Astrocyte (in vitro differentiated cells and primary cell): Measurements from ENCODE around the gene ACTL8. TPM values are rescaled to one million over a fixed set of nuclear protein-coding genes. Genes with fewer than 3 reads are reported as not detected.

Experiments used
- DNase-seq: peaks from one replicate; pipeline ENCODE4 v3.0.0-alpha.2; 2010; ENCODE audit warnings: low read depth
- FAIRE-seq: peaks from 2 replicates; lab custom pipeline; 2011; peaks lifted over from hg19 to GRCh38; lab: Jason Lieb, UNC
- H2AFZ ChIP-seq: 2 replicates; pipeline ENCODE4 v1.6.0; 2012; ENCODE audit warnings: low read depth, low read length, inconsistent platforms
- H3K27ac ChIP-seq: 2 replicates; pipeline ENCODE4 v1.5.1; 2011; ENCODE audit warnings: low read depth, low read length, inconsistent platforms
- H3K27me3 ChIP-seq: 2 replicates; pipeline ENCODE4 v1.6.0; 2011; ENCODE audit warnings: low read length, inconsistent platforms; ENCODE audit not compliant: insufficient read depth
- H3K36me3 ChIP-seq: 2 replicates; pipeline ENCODE4 v1.5.1; 2011; ENCODE audit warnings: low read length, inconsistent platforms; ENCODE audit not compliant: insufficient read depth
- H3K4me1 ChIP-seq: 2 replicates; pipeline ENCODE4 v1.5.1; 2011; ENCODE audit warnings: low read length, inconsistent platforms; ENCODE audit not compliant: insufficient read depth
- H3K4me2 ChIP-seq: 2 replicates; pipeline ENCODE4 v1.6.0; 2012; ENCODE audit warnings: low read length, inconsistent platforms
- H3K4me3 ChIP-seq: 2 replicates; pipeline ENCODE4 v1.5.1; 2011; ENCODE audit warnings: low read depth, mild to moderate bottlenecking, low read length, inconsistent platforms; ENCODE audit not compliant: insufficient read depth
- H3K79me2 ChIP-seq: 2 replicates; pipeline ENCODE4 v1.6.0; 2012; ENCODE audit warnings: mild to moderate bottlenecking, low read length, inconsistent platforms; ENCODE audit not compliant: insufficient read depth
- H3K9ac ChIP-seq: 2 replicates; pipeline ENCODE4 v1.6.0; 2012; ENCODE audit warnings: mild to moderate bottlenecking, low read length, inconsistent platforms
- H3K9me3 ChIP-seq: 2 replicates; pipeline ENCODE4 v1.5.1; 2012; ENCODE audit warnings: low read depth, mild to moderate bottlenecking, low read length, inconsistent platforms; ENCODE audit not compliant: insufficient read depth
- H4K20me1 ChIP-seq: 2 replicates; pipeline ENCODE4 v1.6.0; 2012; ENCODE audit warnings: low read length, inconsistent platforms; ENCODE audit not compliant: insufficient read depth
- H3K27ac Mint-ChIP-seq: one replicate; pipeline ENCODE4 v1.8.0; 2021; ENCODE audit warnings: mild to moderate bottlenecking, mixed read lengths; ENCODE audit not compliant: unreplicated experiment
- H3K27me3 Mint-ChIP-seq: one replicate; pipeline ENCODE4 v1.8.0; 2021; ENCODE audit warnings: low read depth, mixed read lengths; ENCODE audit not compliant: unreplicated experiment
- H3K36me3 Mint-ChIP-seq: one replicate; pipeline ENCODE4 v1.8.0; 2021; ENCODE audit warnings: low read depth, mixed read lengths; ENCODE audit not compliant: unreplicated experiment
- H3K4me1 Mint-ChIP-seq: one replicate; pipeline ENCODE4 v1.8.0; 2021; ENCODE audit warnings: low read depth, mixed read lengths; ENCODE audit not compliant: unreplicated experiment
- H3K4me3 Mint-ChIP-seq: one replicate; pipeline ENCODE4 v1.8.0; 2021; ENCODE audit warnings: mild to moderate bottlenecking, moderate library complexity, mixed read lengths; ENCODE audit not compliant: unreplicated experiment
- H3K9me3 Mint-ChIP-seq: one replicate; pipeline ENCODE4 v1.8.0; 2021; ENCODE audit warnings: mild to moderate bottlenecking, mixed read lengths; ENCODE audit not compliant: unreplicated experiment
- EZH2 ChIP-seq: IDR thresholded peaks from 2 replicates; pipeline ENCODE4 v1.6.1; 2012; ENCODE audit warnings: mild to moderate bottlenecking, low read length, inconsistent platforms; ENCODE audit not compliant: insufficient read depth
- total RNA-seq: library from RNA; stranded (reverse); gene quantifications from 2 replicates; pipeline ENCODE4 v1.2.1, GENCODE V29; 2021
- TF ChIP-seq, protein P1 (sequence below): IDR thresholded peaks from 2 replicates; pipeline ENCODE4 v1.5.1; 2011; ENCODE audit warnings: low read depth, mild to moderate bottlenecking, inconsistent platforms, low read length, moderate library complexity; ENCODE audit not compliant: insufficient read depth

Gene ACTL8
- total RNA-seq, 1 donor from 2014 or later: 2.0 TPM

- Histone ChIP-seq H3K4me1 (no peaks in the 10 kb centered on the region), H2AFZ (no peak overlapping the region), H3K27ac (no peak overlapping the region), H3K4me2 (no peak overlapping the region), H3K9me3 (no peaks in the 10 kb centered on the region), H3K79me2 (no peaks in the 10 kb centered on the region), H3K27me3 (peaks cover 4% of the 10 kb centered on the region), H3K9ac (no peak overlapping the region), H3K36me3 (no peaks in the 10 kb centered on the region), H4K20me1 (no peaks in the 10 kb centered on the region), H3K4me3 (no peak overlapping the region)
- Mint-ChIP-seq H3K36me3 (no peaks in the 10 kb centered on the region), H3K9me3 (no peaks in the 10 kb centered on the region), H3K4me1 (no peaks in the 10 kb centered on the region), H3K27ac (no peak overlapping the region), H3K27me3 (peaks cover 31% of the 10 kb centered on the region), H3K4me3 (no peak overlapping the region)
- FAIRE-seq (no peak), DNase-seq (no peak)
- TF ChIP-seq, protein P1, sequence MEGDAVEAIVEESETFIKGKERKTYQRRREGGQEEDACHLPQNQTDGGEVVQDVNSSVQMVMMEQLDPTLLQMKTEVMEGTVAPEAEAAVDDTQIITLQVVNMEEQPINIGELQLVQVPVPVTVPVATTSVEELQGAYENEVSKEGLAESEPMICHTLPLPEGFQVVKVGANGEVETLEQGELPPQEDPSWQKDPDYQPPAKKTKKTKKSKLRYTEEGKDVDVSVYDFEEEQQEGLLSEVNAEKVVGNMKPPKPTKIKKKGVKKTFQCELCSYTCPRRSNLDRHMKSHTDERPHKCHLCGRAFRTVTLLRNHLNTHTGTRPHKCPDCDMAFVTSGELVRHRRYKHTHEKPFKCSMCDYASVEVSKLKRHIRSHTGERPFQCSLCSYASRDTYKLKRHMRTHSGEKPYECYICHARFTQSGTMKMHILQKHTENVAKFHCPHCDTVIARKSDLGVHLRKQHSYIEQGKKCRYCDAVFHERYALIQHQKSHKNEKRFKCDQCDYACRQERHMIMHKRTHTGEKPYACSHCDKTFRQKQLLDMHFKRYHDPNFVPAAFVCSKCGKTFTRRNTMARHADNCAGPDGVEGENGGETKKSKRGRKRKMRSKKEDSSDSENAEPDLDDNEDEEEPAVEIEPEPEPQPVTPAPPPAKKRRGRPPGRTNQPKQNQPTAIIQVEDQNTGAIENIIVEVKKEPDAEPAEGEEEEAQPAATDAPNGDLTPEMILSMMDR: no peak
- TF ChIP-seq EZH2: no peak
Observed at GRCh38 chr1:17713993-17714392, 41.1 kb upstream of the ACTL8 start.

DNA sequence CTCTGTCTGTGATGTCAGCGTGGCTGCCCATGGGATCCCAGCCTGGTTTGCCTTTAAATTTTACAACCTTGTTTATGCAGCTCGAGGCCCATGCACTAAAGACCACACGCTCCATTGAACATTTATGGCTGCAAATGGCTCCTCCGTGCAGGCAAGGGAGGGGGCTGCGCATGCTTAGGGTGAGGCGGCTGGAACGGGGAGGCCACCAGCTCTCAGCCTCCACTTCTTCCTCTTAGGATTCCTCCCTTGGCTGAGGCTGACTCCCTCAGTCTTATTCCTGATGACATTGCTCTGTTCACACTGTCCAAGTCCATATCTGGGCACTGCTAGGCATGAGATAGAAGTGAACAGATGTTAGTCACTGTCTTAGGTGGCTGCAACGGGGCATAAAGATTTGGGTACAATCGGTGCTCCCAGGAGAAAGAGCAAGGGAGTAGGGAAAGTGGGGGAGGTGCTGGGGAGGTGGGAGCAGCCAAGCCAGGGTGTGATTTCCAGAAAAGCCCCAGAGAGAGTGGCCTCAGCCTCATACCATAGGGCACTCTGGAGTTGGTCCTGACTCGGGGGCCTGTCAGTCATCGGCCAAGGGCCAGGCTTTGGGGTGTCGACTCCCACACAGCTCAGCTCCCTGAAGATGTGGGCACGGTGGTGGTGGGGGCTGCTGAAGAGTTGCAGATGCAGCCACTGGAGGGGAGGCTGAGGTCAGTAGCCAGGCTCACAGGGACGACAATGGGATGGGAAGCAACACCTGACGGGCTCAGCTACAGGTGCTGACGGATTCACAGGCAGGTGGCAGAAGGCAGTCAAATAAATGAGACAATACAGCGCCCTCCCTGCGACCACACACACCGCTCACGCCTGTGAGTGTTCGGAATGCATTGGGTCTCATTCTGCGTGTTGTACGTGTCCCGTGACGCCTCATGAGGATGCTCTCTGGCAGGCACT, 37.3 kb upstream of the ACTL8 start:
- peaks cover 4% of the 10 kb centered on the region for H3K27me3 ChIP-seq
- no peak overlapping the region for H3K4me2 ChIP-seq
- H3K27me3 Mint-ChIP-seq: peaks cover 28% of the 10 kb centered on the region
- H3K4me1 Mint-ChIP-seq: peaks cover 1% of the 10 kb centered on the region
- no peak for FAIRE-seq
- DNase-seq: no peak
- no peak overlapping the region for H3K4me3 ChIP-seq
- no peaks in the 10 kb centered on the region for H3K36me3 Mint-ChIP-seq
- no peaks in the 10 kb centered on the region for H3K4me1 ChIP-seq
- no peak overlapping the region for H3K9ac ChIP-seq
- H3K79me2 ChIP-seq: no peaks in the 10 kb centered on the region
- H3K4me3 Mint-ChIP-seq: no peak overlapping the region
- H3K9me3 Mint-ChIP-seq: peaks cover 2% of the 10 kb centered on the region
- no peak overlapping the region for H2AFZ ChIP-seq
- no peaks in the 10 kb centered on the region for H3K9me3 ChIP-seq
- no peak overlapping the region for H3K27ac Mint-ChIP-seq
- no peak overlapping the region for H3K27ac ChIP-seq
- no peaks in the 10 kb centered on the region for H4K20me1 ChIP-seq
- H3K36me3 ChIP-seq: no peaks in the 10 kb centered on the region
- TF ChIP-seq, protein P1: no peak
- TF ChIP-seq EZH2: no peak

DNA sequence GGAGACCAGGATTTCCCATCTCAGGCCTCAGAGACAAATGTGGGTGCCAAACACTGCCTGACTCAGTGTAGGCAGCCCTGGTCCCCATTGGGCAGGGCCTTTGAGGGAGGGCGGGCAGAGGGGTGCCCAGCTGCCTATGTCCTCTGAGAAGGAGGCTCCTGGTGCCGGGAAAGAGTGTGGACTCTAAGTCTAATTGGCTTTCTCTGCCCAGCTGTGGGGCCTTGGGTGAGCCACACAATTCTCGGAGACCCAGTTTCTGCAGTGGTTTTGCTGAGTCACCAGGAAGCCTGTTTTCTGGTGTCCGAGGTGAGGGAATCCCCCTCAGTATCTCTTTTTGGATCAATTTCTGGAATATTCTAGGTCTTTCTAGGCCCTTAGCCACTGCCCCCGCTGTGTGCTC, 35.3 kb upstream of the ACTL8 start:
- Histone ChIP-seq H3K27ac (no peak overlapping the region), H3K9me3 (no peaks in the 10 kb centered on the region), H3K4me1 (no peaks in the 10 kb centered on the region), H3K9ac (no peak overlapping the region), H3K4me3 (no peak overlapping the region), H3K36me3 (no peaks in the 10 kb centered on the region), H2AFZ (no peak overlapping the region), H3K27me3 (peaks cover 5% of the 10 kb centered on the region), H3K79me2 (no peaks in the 10 kb centered on the region), H4K20me1 (no peaks in the 10 kb centered on the region), H3K4me2 (no peak overlapping the region)
- Mint-ChIP-seq H3K4me1 (peaks cover 1% of the 10 kb centered on the region), H3K4me3 (no peak overlapping the region), H3K27ac (peak overlapping the region; percentile 77), H3K9me3 (peaks cover 2% of the 10 kb centered on the region), H3K36me3 (no peaks in the 10 kb centered on the region), H3K27me3 (peaks cover 32% of the 10 kb centered on the region)
- DNase-seq (peak; percentile 56), FAIRE-seq (no peak)
- TF ChIP-seq EZH2: no peak
- TF ChIP-seq, protein P1: no peak
